ENCODE measurements around the gene SERPINI1.

The SERPINI1 gene

GRCh38 chr3:167854846-167855245 is 119.3 kb downstream of the SERPINI1 start:
- no peak for ATAC-seq

- no peak for ATAC-seq
These were observed 119.8 kb downstream of the SERPINI1 start for GRCh38 chr3:167855306-167855705.

- ATAC-seq = no peak
These were observed 123.3 kb downstream of the SERPINI1 start for GRCh38 chr3:167858865-167859264.

GRCh38 chr3:167859610-167860009 is 124.1 kb downstream of the SERPINI1 start:
- ATAC-seq = no peak

GRCh38 chr3:167861649-167862048 is 126.1 kb downstream of the SERPINI1 start:
- ATAC-seq = no peak

- no peak for ATAC-seq
These were observed 126.7 kb downstream of the SERPINI1 start for GRCh38 chr3:167862104-167862730.

GRCh38 chr3:167863811-167864551 is 128.5 kb downstream of the SERPINI1 start:
- ATAC-seq = no peak

- no peak for ATAC-seq
These were observed 129.0 kb downstream of the SERPINI1 start for GRCh38 chr3:167864552-167864874.

GRCh38 chr3:167866331-167866730 is 130.8 kb downstream of the SERPINI1 start:
- no peak for ATAC-seq

GRCh38 chr3:167867981-167868380 is 132.5 kb downstream of the SERPINI1 start:
- ATAC-seq = no peak

GRCh38 chr3:167870181-167870580 is 134.7 kb downstream of the SERPINI1 start:
- no peak for ATAC-seq

- ATAC-seq = no peak
These were observed 135.2 kb downstream of the SERPINI1 start for GRCh38 chr3:167870759-167871158.

- no peak for ATAC-seq
These were observed 136.5 kb downstream of the SERPINI1 start for GRCh38 chr3:167872032-167872431.

GRCh38 chr3:167872941-167873340 is 137.4 kb downstream of the SERPINI1 start:
- no peak for ATAC-seq

GRCh38 chr3:167874671-167875372 is 139.3 kb downstream of the SERPINI1 start:
- ATAC-seq = no peak
